K562 (cell line): ENCODE data around the gene CD4. TPM values are rescaled to one million over a fixed set of nuclear protein-coding genes. Genes with fewer than 3 reads are reported as not detected.

Experiments used
- ARHGAP35 ChIP-seq: fragments of 450-650 bp; IDR thresholded peaks from 2 replicates; pipeline ENCODE4 v1.6.1; 2018; ENCODE audit not compliant: partially characterized antibody
- CBX5 ChIP-seq: IDR thresholded peaks from 2 replicates; pipeline ENCODE4 v1.6.1; 2014; ENCODE audit warnings: low read depth, borderline replicate concordance
- NRF1 ChIP-seq, 2 experiments: fragments of 450-650 bp; IDR thresholded peaks in 1 of 2; conservative IDR thresholded peaks in 1 of 2; 2 replicates each; pipeline ENCODE4 v1.6.1; 2014; ENCODE audit warnings: mild to moderate bottlenecking in 2 of 2
- POLR2G ChIP-seq: fragments of 200-400 bp; formaldehyde crosslinking; IDR thresholded peaks from 2 replicates; pipeline ENCODE4 v1.6.1; 2017; ENCODE audit warnings: low read depth, mild to moderate bottlenecking, antibody characterized with exemption, low read length, moderate library complexity
- polyA plus RNA-seq, 8 experiments: library from polyadenylated mRNA; depleted of rRNA in 4 of 8; stranded (reverse) in 5 of 8; unstranded in 3 of 8; fragments of >200 nt; fragmentation: Nextera tagmentation in 2 of 8; fragmentation: Illumina TruSeq in 1 of 8; extraction: Ambion mirVana in 2 of 8; extraction: Trizol in 1 of 8; gene quantifications; 2 replicates each; pipeline versions ENCODE4 v1.2.1 to v1.2.3, GENCODE V29; 2011 to 2014; ENCODE audit warnings: inconsistent platforms in 1 of 8, missing spikeins in 1 of 8
- total RNA-seq, 7 experiments: library from RNA; depleted of rRNA in 6 of 7; stranded (reverse); fragments of >200 nt in 6 of 7; fragmentation: Illumina TruSeq in 2 of 7; extraction: Trizol in 2 of 7; gene quantifications; 2 replicates each; pipeline versions ENCODE4 v1.2.1 to v1.2.3, GENCODE V29; 2011 to 2021; ENCODE audit warnings: low replicate concordance in 1 of 7
- TF ChIP-seq, protein P1 (sequence below): IDR thresholded peaks from 2 replicates; pipeline ENCODE4 v1.6.1; 2016; ENCODE audit warnings: missing genetic modification characterization, missing compliant biosample characterization
- TF ChIP-seq, protein P2 (sequence below), 3 experiments: IDR thresholded peaks in 2 of 3; conservative IDR thresholded peaks in 1 of 3; 2 replicates each; pipeline ENCODE4 v1.5.1; 2011 to 2012; ENCODE audit warnings: low read length in 3 of 3, mild to moderate bottlenecking in 3 of 3, control low read depth in 2 of 3, improper control_type of control experiment in 1 of 3, inconsistent platforms in 1 of 3, low read depth in 1 of 3, mixed read lengths in 1 of 3, moderate library complexity in 1 of 3; ENCODE audit not compliant: insufficient read depth in 2 of 3
- TF ChIP-seq, protein P3 (sequence below): fragments of 200-800 bp; sonication (Bioruptor generic); IDR thresholded peaks from 2 replicates; pipeline ENCODE4 v1.6.1; 2016; ENCODE audit warnings: missing genetic modification characterization, missing compliant biosample characterization
- TF ChIP-seq, protein P4 (sequence below): conservative IDR thresholded peaks from 2 replicates; pipeline ENCODE4 v1.6.1; 2011; ENCODE audit warnings: low read depth, mild to moderate bottlenecking, low read length; ENCODE audit not compliant: control insufficient read depth
- TF ChIP-seq, protein P5 (sequence below), 2 experiments: fragments of 150-350 bp in 1 of 2; IDR thresholded peaks; 2 replicates each; pipeline ENCODE4 v1.6.1; 2012 to 2016; ENCODE audit warnings: low read depth in 2 of 2, low read length in 2 of 2, mild to moderate bottlenecking in 1 of 2, moderate library complexity in 1 of 2

Gene CD4
- total and polyA plus RNA-seq, 9 of the 15 experiments (the other 6 are each of a cell fraction or from before 2014, with no cell fraction given) = 0.06 to 0.27 (median 0.09) TPM; not detected in 5

DNA sequence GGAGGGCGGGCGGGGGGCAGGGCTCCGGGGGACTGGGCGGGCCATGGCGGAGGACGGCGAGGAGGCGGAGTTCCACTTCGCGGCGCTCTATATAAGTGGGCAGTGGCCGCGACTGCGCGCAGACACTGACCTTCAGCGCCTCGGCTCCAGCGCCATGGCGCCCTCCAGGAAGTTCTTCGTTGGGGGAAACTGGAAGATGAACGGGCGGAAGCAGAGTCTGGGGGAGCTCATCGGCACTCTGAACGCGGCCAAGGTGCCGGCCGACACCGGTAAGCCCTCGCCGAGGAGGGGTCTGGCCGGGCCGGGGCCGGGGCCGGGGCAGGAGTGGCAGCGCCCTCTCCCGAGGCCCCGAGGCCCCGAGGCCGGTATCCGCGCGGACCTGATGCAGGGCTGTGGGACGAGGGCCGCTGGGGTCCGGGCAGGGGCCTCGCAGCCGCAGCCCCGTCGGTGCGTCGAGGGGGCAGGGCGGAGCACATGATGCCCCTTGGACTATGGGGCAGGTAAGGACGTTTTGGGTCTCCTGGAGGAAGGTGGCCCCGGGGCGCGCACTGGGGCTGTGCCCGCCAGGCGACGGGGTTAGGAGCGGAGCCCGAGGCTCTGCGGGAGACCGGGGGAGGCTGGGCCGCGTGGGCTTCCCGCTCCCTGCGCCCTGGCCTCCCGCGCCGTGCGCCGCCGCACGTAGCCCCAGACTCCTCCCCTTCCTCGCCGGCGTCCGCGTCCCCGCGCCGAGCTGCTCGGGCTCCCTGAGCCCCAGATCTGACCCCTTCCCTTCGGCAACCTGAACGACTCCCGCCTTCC, 78.3 kb downstream of the CD4 start, which contains the start of gene TPI1 (continued):
- no peak for TF ChIP-seq CBX5
- TF ChIP-seq, protein P1, sequence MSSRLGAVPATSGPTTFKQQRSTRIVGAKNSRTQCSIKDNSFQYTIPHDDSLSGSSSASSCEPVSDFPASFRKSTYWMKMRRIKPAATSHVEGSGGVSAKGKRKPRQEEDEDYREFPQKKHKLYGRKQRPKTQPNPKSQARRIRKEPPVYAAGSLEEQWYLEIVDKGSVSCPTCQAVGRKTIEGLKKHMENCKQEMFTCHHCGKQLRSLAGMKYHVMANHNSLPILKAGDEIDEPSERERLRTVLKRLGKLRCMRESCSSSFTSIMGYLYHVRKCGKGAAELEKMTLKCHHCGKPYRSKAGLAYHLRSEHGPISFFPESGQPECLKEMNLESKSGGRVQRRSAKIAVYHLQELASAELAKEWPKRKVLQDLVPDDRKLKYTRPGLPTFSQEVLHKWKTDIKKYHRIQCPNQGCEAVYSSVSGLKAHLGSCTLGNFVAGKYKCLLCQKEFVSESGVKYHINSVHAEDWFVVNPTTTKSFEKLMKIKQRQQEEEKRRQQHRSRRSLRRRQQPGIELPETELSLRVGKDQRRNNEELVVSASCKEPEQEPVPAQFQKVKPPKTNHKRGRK (tag) = no peak
- TF ChIP-seq, protein P2, sequence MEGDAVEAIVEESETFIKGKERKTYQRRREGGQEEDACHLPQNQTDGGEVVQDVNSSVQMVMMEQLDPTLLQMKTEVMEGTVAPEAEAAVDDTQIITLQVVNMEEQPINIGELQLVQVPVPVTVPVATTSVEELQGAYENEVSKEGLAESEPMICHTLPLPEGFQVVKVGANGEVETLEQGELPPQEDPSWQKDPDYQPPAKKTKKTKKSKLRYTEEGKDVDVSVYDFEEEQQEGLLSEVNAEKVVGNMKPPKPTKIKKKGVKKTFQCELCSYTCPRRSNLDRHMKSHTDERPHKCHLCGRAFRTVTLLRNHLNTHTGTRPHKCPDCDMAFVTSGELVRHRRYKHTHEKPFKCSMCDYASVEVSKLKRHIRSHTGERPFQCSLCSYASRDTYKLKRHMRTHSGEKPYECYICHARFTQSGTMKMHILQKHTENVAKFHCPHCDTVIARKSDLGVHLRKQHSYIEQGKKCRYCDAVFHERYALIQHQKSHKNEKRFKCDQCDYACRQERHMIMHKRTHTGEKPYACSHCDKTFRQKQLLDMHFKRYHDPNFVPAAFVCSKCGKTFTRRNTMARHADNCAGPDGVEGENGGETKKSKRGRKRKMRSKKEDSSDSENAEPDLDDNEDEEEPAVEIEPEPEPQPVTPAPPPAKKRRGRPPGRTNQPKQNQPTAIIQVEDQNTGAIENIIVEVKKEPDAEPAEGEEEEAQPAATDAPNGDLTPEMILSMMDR (IDR thresholded peaks at IDR 0.05 in 2 of 3, conservative IDR thresholded peaks at IDR 0.05 in 1 of 3; ENCODE audit: insufficient read depth in 2 of 3, low read depth in 1 of 3, low read length in 3 of 3) = 0 out of 6 replicates have a peak, but pooled peaks of 1 of the 3 experiments have one; percentile 3
- TF ChIP-seq POLR2G = peak; percentile 94
- TF ChIP-seq, protein P3, sequence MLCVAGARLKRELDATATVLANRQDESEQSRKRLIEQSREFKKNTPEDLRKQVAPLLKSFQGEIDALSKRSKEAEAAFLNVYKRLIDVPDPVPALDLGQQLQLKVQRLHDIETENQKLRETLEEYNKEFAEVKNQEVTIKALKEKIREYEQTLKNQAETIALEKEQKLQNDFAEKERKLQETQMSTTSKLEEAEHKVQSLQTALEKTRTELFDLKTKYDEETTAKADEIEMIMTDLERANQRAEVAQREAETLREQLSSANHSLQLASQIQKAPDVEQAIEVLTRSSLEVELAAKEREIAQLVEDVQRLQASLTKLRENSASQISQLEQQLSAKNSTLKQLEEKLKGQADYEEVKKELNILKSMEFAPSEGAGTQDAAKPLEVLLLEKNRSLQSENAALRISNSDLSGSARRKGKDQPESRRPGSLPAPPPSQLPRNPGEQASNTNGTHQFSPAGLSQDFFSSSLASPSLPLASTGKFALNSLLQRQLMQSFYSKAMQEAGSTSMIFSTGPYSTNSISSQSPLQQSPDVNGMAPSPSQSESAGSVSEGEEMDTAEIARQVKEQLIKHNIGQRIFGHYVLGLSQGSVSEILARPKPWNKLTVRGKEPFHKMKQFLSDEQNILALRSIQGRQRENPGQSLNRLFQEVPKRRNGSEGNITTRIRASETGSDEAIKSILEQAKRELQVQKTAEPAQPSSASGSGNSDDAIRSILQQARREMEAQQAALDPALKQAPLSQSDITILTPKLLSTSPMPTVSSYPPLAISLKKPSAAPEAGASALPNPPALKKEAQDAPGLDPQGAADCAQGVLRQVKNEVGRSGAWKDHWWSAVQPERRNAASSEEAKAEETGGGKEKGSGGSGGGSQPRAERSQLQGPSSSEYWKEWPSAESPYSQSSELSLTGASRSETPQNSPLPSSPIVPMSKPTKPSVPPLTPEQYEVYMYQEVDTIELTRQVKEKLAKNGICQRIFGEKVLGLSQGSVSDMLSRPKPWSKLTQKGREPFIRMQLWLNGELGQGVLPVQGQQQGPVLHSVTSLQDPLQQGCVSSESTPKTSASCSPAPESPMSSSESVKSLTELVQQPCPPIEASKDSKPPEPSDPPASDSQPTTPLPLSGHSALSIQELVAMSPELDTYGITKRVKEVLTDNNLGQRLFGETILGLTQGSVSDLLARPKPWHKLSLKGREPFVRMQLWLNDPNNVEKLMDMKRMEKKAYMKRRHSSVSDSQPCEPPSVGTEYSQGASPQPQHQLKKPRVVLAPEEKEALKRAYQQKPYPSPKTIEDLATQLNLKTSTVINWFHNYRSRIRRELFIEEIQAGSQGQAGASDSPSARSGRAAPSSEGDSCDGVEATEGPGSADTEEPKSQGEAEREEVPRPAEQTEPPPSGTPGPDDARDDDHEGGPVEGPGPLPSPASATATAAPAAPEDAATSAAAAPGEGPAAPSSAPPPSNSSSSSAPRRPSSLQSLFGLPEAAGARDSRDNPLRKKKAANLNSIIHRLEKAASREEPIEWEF (CRISPR knock-in tag) = no peak
- TF ChIP-seq, protein P4, sequence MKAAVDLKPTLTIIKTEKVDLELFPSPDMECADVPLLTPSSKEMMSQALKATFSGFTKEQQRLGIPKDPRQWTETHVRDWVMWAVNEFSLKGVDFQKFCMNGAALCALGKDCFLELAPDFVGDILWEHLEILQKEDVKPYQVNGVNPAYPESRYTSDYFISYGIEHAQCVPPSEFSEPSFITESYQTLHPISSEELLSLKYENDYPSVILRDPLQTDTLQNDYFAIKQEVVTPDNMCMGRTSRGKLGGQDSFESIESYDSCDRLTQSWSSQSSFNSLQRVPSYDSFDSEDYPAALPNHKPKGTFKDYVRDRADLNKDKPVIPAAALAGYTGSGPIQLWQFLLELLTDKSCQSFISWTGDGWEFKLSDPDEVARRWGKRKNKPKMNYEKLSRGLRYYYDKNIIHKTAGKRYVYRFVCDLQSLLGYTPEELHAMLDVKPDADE = 0 out of 2 replicates have a peak, but pooled peaks have one; percentile 31
- TF ChIP-seq, protein P5, sequence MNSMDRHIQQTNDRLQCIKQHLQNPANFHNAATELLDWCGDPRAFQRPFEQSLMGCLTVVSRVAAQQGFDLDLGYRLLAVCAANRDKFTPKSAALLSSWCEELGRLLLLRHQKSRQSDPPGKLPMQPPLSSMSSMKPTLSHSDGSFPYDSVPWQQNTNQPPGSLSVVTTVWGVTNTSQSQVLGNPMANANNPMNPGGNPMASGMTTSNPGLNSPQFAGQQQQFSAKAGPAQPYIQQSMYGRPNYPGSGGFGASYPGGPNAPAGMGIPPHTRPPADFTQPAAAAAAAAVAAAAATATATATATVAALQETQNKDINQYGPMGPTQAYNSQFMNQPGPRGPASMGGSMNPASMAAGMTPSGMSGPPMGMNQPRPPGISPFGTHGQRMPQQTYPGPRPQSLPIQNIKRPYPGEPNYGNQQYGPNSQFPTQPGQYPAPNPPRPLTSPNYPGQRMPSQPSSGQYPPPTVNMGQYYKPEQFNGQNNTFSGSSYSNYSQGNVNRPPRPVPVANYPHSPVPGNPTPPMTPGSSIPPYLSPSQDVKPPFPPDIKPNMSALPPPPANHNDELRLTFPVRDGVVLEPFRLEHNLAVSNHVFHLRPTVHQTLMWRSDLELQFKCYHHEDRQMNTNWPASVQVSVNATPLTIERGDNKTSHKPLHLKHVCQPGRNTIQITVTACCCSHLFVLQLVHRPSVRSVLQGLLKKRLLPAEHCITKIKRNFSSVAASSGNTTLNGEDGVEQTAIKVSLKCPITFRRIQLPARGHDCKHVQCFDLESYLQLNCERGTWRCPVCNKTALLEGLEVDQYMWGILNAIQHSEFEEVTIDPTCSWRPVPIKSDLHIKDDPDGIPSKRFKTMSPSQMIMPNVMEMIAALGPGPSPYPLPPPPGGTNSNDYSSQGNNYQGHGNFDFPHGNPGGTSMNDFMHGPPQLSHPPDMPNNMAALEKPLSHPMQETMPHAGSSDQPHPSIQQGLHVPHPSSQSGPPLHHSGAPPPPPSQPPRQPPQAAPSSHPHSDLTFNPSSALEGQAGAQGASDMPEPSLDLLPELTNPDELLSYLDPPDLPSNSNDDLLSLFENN (IDR thresholded peaks at IDR 0.05; ENCODE audit: low read depth in 2 of 2, low read length in 2 of 2) = no peak
- peak; percentile 82 to 85 for TF ChIP-seq NRF1 (conservative IDR thresholded peaks at IDR 0.05 in 1 of 2, IDR thresholded peaks at IDR 0.05 in 1 of 2)
- TF ChIP-seq ARHGAP35 = no peak
